ENCODE results near the gene CDT1.

CDT1 gene

DNA sequence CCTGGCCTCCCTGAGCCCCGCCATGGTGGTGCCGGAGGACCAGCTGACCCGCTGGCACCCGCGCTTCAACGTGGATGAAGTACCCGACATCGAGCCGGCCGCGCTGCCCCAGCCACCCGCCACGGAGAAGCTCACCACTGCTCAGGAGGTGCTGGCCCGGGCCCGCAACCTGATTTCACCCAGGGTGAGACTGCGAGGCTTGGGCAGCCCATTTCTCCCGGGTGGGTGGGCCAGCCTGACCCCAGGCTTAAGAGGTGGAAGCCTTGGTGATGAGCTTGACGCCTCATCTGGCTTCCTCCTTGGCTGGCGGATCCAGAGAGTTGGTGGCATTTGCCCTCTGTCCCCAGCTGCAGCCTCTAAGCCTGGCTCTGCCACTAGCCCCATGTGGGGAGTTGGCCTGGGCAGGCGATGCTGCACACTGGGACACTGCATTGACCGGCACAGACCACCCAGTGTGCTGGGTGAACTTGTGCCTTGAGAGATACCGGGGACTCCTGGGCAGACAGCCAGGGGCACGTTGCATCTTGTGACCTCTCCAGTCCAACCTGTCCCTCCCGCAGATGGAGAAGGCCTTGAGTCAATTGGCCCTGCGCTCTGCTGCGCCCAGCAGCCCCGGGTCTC lies 3.0 kb downstream of the CDT1 start:
- DNase-seq = no peak

DNA sequence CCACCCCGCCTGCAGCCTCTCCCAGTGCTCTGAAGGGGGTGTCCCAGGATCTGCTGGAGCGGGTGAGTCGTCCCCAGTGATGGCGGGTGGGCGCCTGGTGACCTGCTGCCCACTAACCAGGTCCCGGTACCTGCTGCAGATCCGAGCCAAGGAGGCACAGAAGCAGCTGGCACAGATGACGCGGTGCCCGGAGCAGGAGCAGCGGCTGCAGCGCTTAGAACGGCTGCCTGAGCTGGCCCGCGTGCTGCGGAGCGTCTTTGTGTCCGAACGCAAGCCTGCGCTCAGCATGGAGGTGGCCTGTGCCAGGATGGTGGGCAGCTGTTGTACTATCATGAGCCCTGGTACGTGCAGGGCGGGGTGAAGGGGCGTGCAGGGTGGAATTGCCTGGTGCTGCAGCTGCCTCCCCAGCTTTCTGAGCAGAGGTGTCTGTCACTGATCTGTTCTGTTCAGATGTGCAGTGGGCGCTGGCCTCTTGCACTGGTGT lies 3.6 kb downstream of the CDT1 start:
- DNase-seq = no peak

DNA sequence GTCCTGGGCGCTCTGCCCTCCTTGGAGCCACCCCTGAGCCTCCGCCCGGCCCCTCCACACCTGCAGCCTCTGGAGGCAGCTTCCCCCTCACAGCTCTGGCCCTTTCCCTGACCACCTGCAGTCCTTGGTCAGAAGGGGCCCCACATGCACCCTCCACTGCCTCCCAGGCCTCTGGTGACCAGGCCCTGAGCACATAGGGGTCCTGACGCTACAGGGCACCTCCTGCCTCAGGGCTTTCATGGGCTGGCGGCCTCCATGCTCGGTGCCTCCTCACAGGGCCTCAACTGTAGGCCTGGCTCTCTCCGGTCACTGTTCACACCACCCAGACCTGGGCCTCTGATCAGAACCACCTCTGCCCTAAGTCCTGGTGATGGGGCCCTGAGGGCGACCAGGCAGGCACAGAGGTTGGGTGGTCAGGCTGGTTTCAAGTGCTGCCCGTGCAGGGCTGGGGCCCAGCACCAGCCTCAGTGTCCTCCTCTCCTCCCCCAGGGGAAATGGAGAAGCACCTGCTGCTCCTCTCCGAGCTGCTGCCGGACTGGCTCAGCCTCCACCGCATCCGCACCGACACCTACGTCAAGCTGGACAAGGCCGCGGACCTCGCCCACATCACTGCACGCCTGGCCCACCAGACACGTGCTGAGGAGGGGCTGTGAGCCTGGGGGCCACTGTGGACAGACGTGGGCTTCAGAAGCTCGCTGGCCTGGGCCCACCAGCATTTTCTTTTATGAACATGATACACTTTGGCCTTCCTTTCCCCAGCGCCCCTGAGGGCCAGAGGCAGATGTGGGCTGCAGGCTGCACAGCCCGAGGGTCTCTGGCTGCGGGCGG lies 4.3 kb downstream of the CDT1 start:
- no peak for DNase-seq

DNA sequence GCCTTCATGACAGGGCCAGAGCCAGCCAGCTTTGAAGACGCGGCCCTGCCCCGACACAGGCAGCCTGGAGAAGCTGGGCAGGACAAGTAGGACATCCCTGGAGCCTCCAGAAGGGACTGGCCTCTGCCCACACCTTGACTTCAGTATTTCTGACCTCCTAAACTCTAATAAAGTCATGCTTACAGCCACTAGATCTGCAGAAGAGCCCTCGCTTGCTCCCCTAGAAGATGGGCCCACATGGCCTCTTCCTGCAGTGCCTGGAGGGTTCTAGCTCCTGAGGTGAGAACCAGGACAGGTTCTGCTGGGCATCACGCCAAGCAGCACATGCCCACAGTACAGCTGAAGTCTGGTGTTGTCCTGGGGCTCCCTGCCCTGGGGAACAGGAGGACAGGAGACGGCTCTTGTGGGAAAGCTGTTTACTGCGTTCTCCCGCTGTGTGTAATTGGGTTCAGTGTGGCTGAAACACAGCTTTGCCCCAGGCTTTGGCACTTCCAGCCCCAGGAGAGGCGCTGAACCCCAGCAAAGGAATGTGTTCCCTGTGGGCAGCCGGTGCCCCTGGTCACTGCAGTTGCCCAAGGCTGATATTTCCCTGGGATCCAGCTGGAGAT lies 5.6 kb downstream of the CDT1 start:
- peak in 1 of 3 experiments; percentile 49 for DNase-seq

DNA sequence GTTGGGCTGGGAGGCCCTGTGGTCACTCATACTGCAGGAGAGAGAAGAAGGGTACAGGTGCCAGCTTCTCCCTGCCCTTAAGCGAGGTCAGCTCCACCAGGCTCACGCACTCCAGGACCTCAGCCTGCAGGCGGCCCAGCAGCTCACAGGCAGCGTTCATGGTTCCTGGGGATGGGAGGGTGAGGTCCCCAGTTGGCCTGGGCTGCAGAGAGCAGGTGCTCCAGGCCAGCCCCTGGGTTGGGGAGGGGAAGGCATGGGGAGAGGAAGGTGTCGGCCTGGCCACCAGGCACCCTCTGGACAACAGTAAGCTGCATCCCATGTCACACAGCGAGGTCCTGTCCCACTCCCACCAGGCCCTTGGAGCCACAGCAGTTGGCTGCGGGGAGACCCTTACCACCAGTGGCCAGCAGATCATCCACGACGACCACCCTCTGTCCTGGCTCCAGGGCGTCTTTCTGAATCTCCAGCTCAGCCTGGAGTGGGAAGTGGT lies 6.1 kb downstream of the CDT1 start:
- peak in 2 of 3 experiments; percentile 12 to 49 for DNase-seq

DNA sequence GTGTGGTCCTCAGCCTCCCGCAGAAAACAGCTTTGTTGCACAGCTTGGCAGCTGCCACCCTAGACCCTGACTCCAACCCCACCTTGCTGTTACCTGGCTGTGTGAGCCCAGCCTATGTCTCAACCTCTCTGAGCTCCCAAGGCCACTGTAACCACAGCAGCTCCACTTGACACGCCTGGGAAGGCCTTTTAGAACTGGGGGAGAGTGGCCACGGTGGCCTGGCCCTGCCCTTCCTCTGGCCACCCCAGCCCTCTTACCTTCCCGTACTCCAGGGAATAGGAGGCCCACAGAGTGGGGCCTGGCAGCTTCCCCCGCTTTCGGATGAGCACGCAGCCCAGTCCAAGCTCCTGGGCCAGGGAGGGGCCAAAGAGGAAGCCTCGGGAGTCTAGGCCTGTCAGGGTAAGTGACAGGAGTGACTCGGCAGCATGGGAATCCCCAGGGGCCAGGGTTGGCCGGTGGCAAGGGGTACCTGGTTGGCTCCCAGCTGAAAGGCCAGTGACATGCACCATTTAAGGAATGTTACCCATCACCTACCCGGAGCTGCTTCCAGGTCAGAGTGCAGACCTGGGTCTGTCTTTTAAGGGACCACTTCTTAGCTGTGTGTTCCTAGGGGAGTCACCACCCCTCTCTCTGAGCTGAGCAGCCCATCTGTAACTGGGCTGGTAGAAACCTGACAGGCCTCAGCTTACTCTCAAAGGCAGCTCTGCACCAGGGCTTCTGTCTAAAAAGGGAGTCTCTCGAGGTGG lies 6.8 kb downstream of the CDT1 start:
- peak in 1 of 3 experiments; percentile 39 for DNase-seq

DNA sequence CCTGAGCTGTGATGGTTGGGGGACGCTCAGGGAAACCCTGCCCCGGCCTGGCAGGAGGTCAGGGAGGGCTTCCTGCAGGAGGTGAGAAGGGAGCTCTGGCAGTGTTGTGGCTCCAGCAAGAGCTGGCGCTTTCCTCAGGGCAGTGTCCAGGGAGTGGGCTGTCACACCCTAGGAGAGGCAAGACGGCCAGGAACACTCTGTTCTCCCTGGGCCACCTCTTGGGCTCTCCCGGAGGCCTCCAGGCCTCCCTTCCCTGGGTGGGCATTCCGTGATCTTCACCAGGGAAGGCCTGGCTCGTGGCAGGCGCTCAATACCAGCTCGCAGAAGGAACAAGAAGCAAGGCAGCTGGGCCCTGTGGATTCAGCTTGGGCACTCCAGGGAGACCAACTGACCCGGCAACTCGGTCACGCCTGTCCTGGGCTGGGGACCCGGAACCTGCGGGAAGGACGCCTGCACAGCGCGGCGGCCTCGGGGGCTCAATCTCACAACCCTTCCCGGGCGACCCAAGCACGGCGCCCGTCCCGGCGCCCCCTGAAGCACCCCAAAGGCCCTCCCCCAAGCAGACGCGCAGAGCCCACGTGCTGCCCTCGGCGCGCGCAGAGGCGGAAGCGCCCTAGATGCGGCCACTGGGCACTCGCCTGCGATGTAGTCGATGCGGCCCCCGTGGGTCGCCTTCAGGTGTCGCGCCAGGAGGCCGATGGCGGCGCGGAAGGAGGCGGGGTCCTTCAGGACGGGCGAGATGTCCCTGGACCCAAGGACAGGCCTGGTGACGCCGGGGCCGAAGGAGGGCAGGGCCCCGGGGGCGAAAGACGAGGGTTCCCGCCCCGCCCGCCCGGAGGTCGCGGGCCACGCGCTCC lies 7.6 kb downstream of the CDT1 start:
- peak; percentile 43 to 89 (median 82) for DNase-seq

DNA sequence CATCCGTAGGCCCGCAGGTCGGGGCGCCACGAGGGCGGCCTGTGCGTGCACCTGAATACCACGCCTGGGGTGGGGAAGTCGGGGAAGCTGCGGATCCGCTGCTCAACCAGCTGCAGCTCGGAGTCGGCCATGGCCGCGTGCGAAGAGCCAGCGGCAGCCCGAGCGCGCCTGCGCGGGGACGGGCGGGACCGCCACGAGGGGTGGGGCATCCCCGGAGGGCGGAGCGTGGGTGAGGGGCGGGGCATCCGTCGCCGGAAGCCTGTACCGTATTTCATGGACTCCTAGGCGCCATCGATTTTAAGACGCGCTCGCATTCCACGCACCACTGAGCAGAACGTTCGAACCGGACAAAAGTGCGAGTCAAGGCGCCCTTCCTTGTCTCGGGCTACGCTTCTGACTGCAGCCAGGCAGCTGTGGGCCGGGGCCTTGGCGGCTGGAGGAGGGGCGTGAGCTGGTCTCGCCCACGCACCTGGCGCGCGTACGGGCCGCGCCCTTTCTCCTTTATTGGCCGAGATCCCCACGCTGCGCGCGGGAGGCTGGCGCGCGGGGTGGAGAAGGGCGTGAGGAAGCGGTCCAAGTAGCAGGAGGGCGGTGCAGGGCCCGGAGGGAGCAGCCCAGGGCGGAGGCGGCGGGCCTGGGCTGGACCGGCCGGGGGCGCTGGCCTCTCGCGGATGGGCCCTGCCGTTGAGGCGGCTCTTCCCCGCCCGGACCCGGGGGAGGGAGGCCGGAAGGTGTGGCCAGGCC lies 8.4 kb downstream of the CDT1 start, which contains the start of gene APRT:
APRT (minus strand) TSS at position 160 of the 744 bp plus-strand sequence; CDS start at position 131, 29 bp downstream.
- DNase-seq = peak; percentile 85 to 92 (median 88)

DNA sequence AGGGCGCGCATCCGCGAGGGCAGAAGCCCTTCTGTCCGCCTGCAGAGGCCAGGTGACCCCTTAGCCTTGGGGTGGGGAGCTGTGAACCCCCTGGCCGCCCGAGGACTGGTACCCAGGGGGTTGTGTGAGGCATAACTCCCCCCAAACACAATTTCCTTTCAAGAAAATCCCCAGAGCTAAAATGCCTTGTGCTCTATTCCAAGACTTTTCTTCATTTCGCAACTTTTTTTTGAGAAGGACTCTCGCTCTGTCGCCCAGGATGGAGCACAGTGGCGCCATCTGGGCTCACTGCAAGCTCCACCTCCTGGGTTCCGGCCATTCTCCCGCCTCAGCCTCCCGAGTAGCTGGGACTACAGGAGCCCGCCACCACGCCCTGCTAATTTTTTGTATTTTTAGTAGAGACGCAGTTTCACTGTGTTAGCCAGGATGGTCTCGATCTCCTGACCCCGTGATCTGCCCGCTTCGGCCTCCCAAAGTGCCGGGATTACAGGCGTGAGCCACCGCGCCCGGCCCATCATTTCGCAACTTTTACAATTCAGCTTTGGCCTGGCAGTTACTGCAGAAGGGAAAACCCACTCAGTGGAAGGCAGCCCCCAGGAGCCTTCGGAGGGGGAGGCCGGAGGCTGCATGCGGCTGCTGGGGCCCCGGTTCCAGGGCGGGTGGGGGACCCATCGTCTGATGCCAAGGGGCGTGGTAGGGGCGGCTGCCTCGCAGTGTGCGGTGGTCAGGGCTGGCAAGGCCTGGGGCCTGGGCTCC lies 9.1 kb downstream of the CDT1 start:
- DNase-seq = peak in 1 of 3 experiments; percentile 72

DNA sequence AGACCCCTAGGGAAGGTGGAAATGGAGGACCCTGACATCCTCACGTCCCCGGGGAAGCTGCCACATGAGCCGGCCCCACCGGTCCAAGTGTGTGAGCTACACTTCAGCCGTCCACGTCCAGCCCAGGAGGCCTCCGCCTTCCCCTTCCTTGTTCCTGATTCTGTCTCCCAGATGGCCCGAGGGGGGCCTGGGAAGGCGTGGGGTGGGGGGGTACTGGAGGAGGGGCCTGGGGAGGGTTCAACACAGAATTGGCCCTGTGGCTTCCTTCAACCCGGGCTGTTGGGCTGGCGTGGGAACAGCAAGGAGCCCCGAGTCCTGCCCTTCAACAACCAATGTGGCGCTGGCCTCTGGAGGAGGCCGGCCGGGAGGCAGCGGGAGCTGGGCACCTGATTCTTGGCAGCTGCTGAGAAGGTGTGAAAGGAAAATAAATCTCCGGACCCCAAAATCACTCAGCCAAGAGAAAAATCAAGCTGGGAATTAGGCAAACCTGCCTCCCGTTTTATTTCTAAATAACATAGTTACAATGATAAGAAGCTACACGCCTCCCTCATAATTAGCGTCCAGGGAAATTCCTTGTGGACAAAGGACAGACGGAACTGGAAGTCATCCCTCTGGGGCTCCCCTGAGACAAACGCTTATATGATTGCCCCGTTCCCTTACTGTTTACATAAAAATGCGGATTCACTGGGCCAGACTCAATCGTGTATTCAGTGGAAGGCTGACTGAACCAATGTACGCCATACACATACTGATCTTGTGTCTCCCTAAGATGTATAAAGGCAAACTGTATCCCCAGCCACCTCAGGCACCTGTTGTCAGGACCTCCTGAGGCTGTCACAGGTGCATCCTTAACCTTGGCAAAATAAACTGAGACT lies 9.9 kb downstream of the CDT1 start:
- DNase-seq = no peak

DNA sequence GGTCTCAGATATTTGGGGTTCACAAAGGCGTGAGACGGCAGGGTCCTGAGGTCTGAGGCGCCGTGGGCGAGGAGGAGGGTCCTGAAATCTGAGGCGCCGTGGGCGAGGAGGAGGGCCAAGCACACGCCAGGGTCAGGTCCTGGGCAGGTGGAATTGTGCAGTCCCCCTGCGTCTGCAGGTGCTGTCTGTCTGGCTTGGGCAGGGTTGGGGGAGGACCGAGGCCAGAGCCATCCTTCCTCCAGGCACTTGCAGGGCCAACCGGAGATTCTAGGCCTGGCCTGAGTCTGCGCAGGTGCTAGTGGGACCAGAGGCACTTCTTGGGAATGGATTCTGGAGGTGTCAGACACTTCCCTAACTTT lies 10.5 kb downstream of the CDT1 start:
- no peak for DNase-seq

DNA sequence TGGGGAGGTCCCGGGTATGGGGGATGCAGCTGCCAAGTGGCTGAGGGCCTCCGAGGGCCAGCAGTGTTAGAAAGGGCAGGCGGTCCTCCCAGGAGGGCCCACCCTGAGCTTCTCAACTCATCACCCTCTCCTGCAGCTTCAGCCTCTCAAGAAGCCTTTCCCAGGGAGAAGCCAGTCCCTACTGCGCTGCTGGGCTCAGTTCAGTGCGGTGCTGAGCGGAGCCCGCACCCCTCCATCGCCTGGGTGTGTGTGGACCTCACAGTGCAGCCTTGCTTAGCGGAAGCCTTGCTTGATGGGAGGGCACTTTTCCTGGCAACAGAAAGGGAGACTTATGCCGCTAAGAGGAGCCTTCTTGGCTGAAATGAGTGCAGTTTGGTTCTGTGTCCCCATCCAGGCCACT lies 11.6 kb downstream of the CDT1 start:
- DNase-seq = no peak

DNA sequence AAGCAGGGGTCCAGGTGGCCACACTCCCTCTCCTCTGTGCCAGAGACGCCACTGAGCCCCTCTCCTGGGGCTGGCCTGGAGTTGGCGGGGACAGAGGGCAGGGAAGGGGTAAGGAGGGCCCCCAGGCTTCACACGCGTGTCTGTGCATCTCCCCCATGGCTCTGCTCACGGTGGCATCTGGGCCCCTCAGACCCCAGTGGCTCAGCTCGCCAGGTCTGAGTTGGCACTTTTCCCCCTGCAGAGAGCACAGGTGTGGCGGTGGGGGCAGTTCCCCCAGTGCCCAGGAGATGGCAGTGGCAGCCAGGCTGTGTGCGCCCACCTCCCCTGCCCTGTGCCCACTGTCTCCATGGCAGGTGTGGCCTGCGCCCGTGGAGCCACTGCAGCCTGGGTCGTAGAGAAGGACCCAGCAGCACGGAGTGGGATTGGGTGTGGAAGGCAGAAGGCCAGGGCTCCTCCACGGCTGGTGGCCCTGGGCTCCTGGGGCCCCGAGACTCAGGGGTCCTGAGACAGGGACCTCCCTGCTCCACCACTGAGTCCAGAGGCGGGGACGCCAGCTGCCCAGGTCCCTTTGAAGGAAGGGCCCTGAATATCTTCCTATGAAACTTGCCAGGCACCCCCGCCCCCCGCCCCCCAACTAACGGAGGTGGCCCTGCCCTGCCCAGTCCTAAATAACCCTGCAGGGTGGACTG lies 12.5 kb downstream of the CDT1 start:
- DNase-seq = peak; percentile 34 to 73 (median 58)

DNA sequence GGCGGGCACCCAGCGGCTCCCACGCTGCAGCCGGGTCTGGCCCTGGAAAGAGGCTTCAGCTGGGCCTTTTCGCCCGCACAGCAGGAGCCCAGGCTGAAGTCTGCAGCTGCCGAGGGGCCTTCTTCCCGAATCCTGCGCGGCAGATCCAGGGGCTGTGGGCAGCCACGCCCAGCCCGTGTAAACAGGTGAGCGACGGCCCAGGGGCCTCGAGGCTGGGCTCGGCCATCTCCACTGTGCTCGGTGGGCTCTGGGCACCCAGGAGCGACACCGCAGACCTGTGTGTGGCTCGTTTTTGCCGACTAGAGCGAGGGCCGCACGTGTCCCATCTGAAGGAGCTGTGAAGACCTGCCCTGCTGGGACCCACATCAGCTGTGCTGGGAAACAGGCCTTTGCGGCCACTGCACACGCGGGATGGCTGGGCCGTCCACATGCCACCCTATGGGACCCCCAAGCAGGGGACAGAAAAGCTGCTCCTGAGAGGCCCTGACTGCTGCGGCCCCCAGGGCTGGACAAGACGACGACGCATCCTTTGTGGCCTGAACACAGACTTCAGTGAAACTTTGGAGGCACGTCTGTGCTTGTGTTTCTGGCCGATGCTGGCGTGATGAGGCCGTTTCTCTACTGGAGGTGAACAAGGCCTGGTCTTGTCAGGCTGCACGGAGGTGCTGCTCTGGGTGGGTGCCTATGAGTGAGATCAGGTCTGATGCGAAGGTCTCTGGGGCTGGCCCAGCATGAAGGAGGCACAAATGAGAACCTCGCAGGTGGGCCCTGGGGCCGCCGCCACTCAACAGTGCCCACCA lies 13.3 kb downstream of the CDT1 start:
- no peak for DNase-seq

DNA sequence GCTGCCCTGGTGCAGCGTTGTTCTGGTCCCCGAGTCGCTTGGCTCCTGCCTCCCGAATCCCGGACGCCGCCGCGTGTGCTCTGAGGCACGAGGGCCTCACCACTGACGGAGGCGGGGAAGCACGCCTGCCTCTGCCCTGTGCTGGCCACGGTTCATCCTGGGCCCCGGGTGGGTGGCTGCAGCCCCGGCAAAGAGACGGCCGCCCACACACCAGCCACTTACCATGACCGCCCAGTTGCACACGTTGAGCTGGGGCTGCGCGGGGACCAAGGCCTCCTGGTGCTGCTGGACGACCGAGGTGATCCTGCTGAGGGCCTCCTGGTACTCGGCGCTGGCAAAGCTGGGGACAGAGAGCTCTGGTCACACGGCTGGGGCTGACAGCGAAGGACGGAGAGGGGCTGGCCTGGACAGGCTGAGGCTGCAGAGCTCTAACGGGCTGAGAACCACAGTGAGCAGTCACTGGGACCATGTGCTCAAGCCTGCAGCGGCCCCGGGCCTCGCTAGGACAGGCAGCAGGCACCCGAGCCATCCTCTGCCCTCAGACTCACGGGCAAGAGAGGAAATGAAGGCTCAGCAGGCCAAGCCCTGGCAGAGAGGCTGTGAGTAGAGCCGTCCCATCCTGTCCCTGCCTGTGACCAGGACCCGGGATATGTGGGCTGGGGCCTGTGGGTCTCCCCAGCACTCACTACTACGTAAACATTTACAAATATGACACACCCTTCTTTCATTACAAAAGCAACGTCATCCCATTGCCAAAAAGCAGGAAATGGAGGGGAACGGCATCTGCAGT lies 14.4 kb downstream of the CDT1 start:
- DNase-seq = no peak

DNA sequence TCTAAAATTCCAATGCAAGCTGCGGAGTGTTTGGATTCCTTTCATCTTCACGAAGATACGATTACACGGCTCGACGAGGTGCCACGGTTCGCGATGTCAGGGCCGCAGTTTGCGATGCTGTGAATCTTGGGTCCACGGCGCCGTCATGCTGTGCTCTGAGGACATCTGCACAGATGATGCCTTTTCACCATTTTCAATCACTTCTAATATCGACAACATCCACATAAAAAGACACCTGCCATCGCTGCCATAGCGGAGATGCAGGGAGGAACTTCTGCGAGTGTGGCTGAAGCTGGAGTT lies 14.9 kb downstream of the CDT1 start:
- DNase-seq = no peak

DNA sequence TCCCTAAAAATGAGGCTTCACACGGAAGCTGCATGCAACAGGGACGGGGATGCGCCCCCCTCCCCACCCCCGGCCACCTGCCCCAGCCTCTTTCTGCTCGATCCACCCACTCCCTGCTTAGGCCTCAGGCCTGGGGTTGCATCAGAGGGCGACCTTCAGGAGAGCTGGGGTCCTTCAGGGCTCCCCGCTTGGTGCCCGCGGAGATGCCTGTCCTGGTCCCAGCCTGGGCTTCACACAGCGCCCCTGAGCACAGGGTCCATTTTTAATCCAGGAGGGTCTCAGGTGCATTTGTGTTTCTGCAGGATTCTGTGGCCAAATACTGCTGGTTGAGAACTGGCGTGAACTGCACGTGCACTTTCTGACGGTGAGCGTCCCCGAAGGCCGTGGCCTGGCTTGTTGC lies 15.5 kb downstream of the CDT1 start:
- no peak for DNase-seq
